DND-41 (cell line): ENCODE measurements around the gene TAS2R20.
A peak's percentile ranks its signal among the peaks of the same experiment; 100 is the strongest.

ENCODE experiments used
- ATAC-seq: fragments of 200-7000 bp; cut with Tn5 transposase; 3 replicates; pipeline ENCODE4 v1.9.1; 2021; ENCODE audit warnings: low read depth; ENCODE audit not compliant: insufficient read depth
- DNase-seq: peaks from one replicate; pipeline ENCODE4 v3.0.0-alpha.2; 2020
- H2AFZ ChIP-seq: 2 replicates; pipeline ENCODE4 v1.6.0; 2012; ENCODE audit warnings: low read depth, low read length
- H3K27ac ChIP-seq: 2 replicates; pipeline ENCODE4 v1.5.1; 2012; ENCODE audit warnings: low read length, inconsistent platforms
- H3K27me3 ChIP-seq: fragments of 200-600 bp; sonication (generic); 2 replicates; pipeline ENCODE4 v1.6.0; 2012; ENCODE audit warnings: low read length, mild to moderate bottlenecking, inconsistent platforms; ENCODE audit not compliant: insufficient read depth, poor library complexity
- H3K36me3 ChIP-seq: 2 replicates; pipeline ENCODE4 v1.5.1; 2012; ENCODE audit warnings: low read length, inconsistent platforms; ENCODE audit not compliant: insufficient read depth
- H3K4me1 ChIP-seq: 2 replicates; pipeline ENCODE4 v1.5.1; 2012; ENCODE audit warnings: mild to moderate bottlenecking, low read length; ENCODE audit not compliant: insufficient read depth
- H3K4me2 ChIP-seq: 2 replicates; pipeline ENCODE4 v1.6.0; 2012; ENCODE audit warnings: mild to moderate bottlenecking, moderate library complexity, low read length, inconsistent platforms; ENCODE audit not compliant: insufficient read depth
- H3K4me3 ChIP-seq, 2 experiments: fragments of 200-600 bp in 1 of 2; shearing (Covaris generic) in 1 of 2; 2 replicates each; pipeline ENCODE4 v1.5.1; 2012 to 2016; ENCODE audit warnings: inconsistent platforms in 2 of 2, low read length in 2 of 2, mild to moderate bottlenecking in 2 of 2, low read depth in 1 of 2, moderate library complexity in 1 of 2
- H3K79me2 ChIP-seq: 2 replicates; pipeline ENCODE4 v1.6.0; 2012; ENCODE audit warnings: low read length, inconsistent platforms; ENCODE audit not compliant: insufficient read depth
- H3K9ac ChIP-seq: 2 replicates; pipeline ENCODE4 v1.6.0; 2012; ENCODE audit warnings: low read depth, mild to moderate bottlenecking, inconsistent platforms, low read length, moderate library complexity
- H3K9me3 ChIP-seq: 2 replicates; pipeline ENCODE4 v1.5.1; 2012; ENCODE audit warnings: low read length, moderate library complexity, mild to moderate bottlenecking, inconsistent platforms; ENCODE audit not compliant: insufficient read depth, severe bottlenecking
- H4K20me1 ChIP-seq: 2 replicates; pipeline ENCODE4 v1.6.0; 2012; ENCODE audit warnings: low read length; ENCODE audit not compliant: insufficient read depth
- CTCF ChIP-seq: IDR thresholded peaks from 2 replicates; pipeline ENCODE4 v1.5.1; 2012; ENCODE audit warnings: borderline replicate concordance, low read length, moderate library complexity, mild to moderate bottlenecking; ENCODE audit not compliant: poor library complexity, severe bottlenecking; ENCODE audit errors: extremely low read depth
- EZH2 ChIP-seq: IDR thresholded peaks from 3 replicates; pipeline ENCODE4 v1.6.1; 2012; ENCODE audit warnings: borderline replicate concordance, low read depth, mild to moderate bottlenecking, moderate library complexity, low read length, inconsistent platforms; ENCODE audit not compliant: severe bottlenecking

Gene TAS2R20

GRCh38 chr12:11022520-11022919, 24.4 kb upstream of the TAS2R20 start, which contains the start of gene TAS2R19:
Gene TAS2R19, minus strand, starts transcription at chr12:11022620. Its CDS starts 49 bp downstream, at chr12:11022571.
- no peaks in the 10 kb centered on the region for H3K27me3 ChIP-seq
- DNase-seq = no peak
- no peaks in the 10 kb centered on the region for H3K4me1 ChIP-seq
- no peak within 1 kb of the TSS for H2AFZ ChIP-seq
- H3K4me3 ChIP-seq = no peak within 1 kb of the TSS
- no peak within 1 kb of the TSS for H3K9ac ChIP-seq
- H3K4me2 ChIP-seq = no peak within 1 kb of the TSS
- peaks cover 5% of the 10 kb centered on the region for H3K9me3 ChIP-seq
- ATAC-seq = no peak
- H4K20me1 ChIP-seq = no peaks in the 10 kb centered on the region
- peaks cover 17% of the 10 kb centered on the region for H3K36me3 ChIP-seq
- no peak within 1 kb of the TSS for H3K27ac ChIP-seq
- TF ChIP-seq CTCF (no peak), EZH2 (no peak)
- 0 out of 2 replicates have a peak, but pooled peaks cover 3% of the 10 kb centered on the region for H3K79me2 ChIP-seq

DNA sequence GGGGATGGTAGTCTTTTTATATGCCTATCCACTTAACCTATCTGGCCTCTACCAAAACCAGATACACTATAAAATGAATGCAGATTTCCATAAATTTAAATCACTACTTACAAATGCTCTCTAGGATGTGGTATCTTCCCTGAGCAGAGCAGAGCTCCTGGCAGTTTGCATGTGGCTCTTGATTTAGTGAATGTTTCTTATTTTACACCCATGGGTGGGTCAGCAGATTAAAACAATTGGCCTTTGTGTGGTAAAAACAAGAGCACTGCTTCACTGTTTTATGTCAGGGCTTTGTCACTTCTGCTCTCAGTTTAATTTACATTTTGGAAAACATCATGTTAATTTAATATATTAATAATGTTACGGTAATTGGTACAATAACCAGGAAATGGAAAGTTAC, 18.8 kb upstream of the TAS2R20 start:
- peaks cover 6% of the 10 kb centered on the region for H4K20me1 ChIP-seq
- H3K9me3 ChIP-seq = no peaks in the 10 kb centered on the region
- H3K4me2 ChIP-seq = no peak overlapping the region
- no peaks in the 10 kb centered on the region; the same call in 1 of the 2 replicates for H3K79me2 ChIP-seq
- TF ChIP-seq CTCF = no peak
- no peak for TF ChIP-seq EZH2
- ATAC-seq (no peak), DNase-seq (no peak)
- H3K36me3 ChIP-seq = peaks cover 8% of the 10 kb centered on the region; the same call in 1 of the 2 replicates
- H3K4me1 ChIP-seq = no peaks in the 10 kb centered on the region
- H3K27ac ChIP-seq = no peak overlapping the region
- H3K9ac ChIP-seq = no peak overlapping the region
- no peak overlapping the region for H2AFZ ChIP-seq
- H3K27me3 ChIP-seq = no peaks in the 10 kb centered on the region
- no peak overlapping the region for H3K4me3 ChIP-seq

GRCh38 chr12:11015775-11016430, 17.8 kb upstream of the TAS2R20 start:
- no peaks in the 10 kb centered on the region; the same call in 1 of the 2 replicates for H3K79me2 ChIP-seq
- ATAC-seq (peak; percentile 17; the same call in 1 of the 3 replicates), DNase-seq (no peak)
- H3K4me1 ChIP-seq = no peaks in the 10 kb centered on the region
- H3K9ac ChIP-seq = no peak overlapping the region
- H3K4me2 ChIP-seq = no peak overlapping the region
- H3K9me3 ChIP-seq = no peaks in the 10 kb centered on the region
- H3K27ac ChIP-seq = no peak overlapping the region
- peaks cover 4% of the 10 kb centered on the region; the same call in 1 of the 2 replicates for H3K36me3 ChIP-seq
- TF ChIP-seq CTCF = no peak
- no peak for TF ChIP-seq EZH2
- H3K27me3 ChIP-seq = no peaks in the 10 kb centered on the region
- peaks cover 6% of the 10 kb centered on the region for H4K20me1 ChIP-seq
- no peak overlapping the region for H3K4me3 ChIP-seq
- no peak overlapping the region for H2AFZ ChIP-seq
